Ovary (tissue), 3 donors: ENCODE measurements around the gene SMG6.

Experiments
- CTCF ChIP-seq, 3 donors: fragments of 450-650 bp in 2 of 3; fragments of 200-600 bp in 1 of 3; IDR thresholded peaks; one replicate each; pipeline versions ENCODE4 v1.5.1 to v1.8.0; 2016 to 2022; ENCODE audit warnings: antibody characterized with exemption in 3 of 3, mild to moderate bottlenecking in 1 of 3
- POLR2A ChIP-seq: fragments of 450-650 bp; IDR thresholded peaks from one replicate; pipeline ENCODE4 v1.6.1; 2017; ENCODE audit warnings: antibody characterized with exemption, mild to moderate bottlenecking, moderate library complexity
- donor health status: DM: no; HTN: no; CAD: no.

- TF ChIP-seq CTCF (IDR thresholded peaks at IDR 0.05) (no peak), POLR2A (no peak)
Observed at GRCh38 chr17:2335726-2336214, 32.2 kb upstream of the SMG6 start.
